GM13976 (cell line): ENCODE results near the gene CCR2.
"Not testable (repeated sequence)": the region's sequence is repeated elsewhere in the genome, so short reads cannot be mapped to it uniquely, and the experiment has no call there.

Experiments
- DNase-seq: peaks from one replicate; pipeline ENCODE4 v3.0.0; 2012; ENCODE audit warnings: low spot score
- in situ Hi-C: fragments of 300-500 bp; cut with MboI; formaldehyde crosslinking; loops from one replicate; pipeline ENCODE4 v1.12.0; 2022; ENCODE audit warnings: low sequenced_read_pairs, mixed read lengths, inconsistent platforms; ENCODE audit not compliant: unreplicated experiment
- TF ChIP-seq, protein P1 (sequence below): IDR thresholded peaks from 2 replicates; pipeline ENCODE4 v1.5.1; 2012; ENCODE audit warnings: borderline replicate concordance, mild to moderate bottlenecking; ENCODE audit not compliant: insufficient read depth; ENCODE audit errors: extremely low read depth, missing control alignments, control extremely low read depth

CCR2 gene

GRCh38 chr3:46383951-46384330 lies 30.0 kb downstream of the CCR2 start:
- DNase-seq: no peak
- in situ Hi-C loops: no loop called here
- TF ChIP-seq, protein P1, sequence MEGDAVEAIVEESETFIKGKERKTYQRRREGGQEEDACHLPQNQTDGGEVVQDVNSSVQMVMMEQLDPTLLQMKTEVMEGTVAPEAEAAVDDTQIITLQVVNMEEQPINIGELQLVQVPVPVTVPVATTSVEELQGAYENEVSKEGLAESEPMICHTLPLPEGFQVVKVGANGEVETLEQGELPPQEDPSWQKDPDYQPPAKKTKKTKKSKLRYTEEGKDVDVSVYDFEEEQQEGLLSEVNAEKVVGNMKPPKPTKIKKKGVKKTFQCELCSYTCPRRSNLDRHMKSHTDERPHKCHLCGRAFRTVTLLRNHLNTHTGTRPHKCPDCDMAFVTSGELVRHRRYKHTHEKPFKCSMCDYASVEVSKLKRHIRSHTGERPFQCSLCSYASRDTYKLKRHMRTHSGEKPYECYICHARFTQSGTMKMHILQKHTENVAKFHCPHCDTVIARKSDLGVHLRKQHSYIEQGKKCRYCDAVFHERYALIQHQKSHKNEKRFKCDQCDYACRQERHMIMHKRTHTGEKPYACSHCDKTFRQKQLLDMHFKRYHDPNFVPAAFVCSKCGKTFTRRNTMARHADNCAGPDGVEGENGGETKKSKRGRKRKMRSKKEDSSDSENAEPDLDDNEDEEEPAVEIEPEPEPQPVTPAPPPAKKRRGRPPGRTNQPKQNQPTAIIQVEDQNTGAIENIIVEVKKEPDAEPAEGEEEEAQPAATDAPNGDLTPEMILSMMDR: no peak

- in situ Hi-C loops: no loop called here
- TF ChIP-seq, protein P1: no peak
- no peak for DNase-seq
Observed at GRCh38 chr3:46386205-46386604, 32.3 kb downstream of the CCR2 start.

GRCh38 chr3:46388847-46389246 lies 34.9 kb downstream of the CCR2 start:
- DNase-seq, in situ Hi-C loops: not testable (repeated sequence)

DNA sequence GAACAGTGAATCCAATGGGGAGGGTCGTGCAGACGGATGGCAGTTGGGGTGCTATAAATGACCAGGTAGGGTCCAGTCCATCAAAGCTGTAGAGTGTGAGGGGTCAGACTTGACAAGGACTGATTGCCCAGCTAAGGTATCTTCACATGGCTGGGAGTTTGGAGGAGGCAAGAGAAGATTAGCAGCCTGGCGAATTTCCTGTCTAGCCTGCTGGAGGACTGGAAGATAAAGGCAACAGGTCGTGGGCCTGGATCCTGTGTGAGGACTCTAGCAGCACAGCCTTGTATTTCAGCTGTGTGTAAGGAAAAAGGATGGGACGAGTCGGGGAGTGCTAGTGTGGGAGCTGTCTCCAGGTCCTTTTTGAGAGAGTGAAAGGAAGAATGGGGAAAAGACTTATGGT lies 35.4 kb downstream of the CCR2 start:
- TF ChIP-seq, protein P1: no peak
- DNase-seq: no peak
- in situ Hi-C loops: no loop called here

DNA sequence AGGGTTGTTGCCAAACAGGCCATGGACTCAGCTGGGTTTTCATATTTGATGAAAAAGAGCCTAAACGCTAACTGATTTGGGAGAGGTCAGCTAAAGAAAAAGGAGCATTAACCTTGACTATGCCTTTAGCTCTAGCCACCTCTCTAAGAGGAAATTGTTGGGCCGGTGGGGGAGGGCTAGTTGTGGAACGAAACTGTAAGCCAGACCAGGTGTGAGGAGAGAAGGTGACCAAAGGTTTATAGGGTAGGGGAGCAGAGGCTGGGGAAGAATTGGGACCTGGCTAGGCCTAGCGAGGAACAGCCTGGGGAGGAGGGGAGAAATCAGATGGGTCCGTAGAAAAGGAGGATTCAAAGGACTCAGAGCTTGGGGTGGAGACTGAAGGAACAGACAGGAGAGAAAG lies 37.6 kb downstream of the CCR2 start:
- DNase-seq, in situ Hi-C loops: not testable (repeated sequence)

GRCh38 chr3:46393011-46393410 lies 39.1 kb downstream of the CCR2 start:
- no peak for DNase-seq
- TF ChIP-seq, protein P1: no peak
- in situ Hi-C loops: no loop called here

- TF ChIP-seq, protein P1: no peak
- in situ Hi-C loops: no loop called here
- no peak for DNase-seq
Observed at GRCh38 chr3:46393554-46394434, 39.9 kb downstream of the CCR2 start.
